GM18858 (cell line): ENCODE results near the gene CSTF1.

Experiments
- ATAC-seq: cut with Tn5 transposase; IDR thresholded peaks from one replicate; pipeline ENCODE4 v1.9.1; 2021; ENCODE audit not compliant: unreplicated experiment

CSTF1 gene

DNA sequence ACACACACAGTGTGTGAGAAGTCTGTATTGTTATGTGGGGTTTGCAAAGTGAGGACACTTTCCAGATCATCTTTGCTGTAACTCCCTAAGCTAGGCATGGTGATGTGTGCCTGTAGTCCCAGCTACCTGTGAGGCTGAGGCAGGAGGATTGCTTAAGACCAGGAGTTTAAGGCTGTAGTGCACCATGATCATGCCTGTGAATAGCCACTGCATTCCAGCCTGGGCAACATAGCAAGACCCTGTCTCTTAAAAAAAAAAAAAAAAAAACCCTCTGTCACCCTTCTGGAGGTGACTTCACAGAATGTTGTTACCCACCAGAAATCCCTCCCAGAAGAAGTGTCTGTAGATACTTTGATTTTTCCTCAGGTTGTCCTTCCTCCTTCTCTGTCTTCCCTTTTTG is 34.5 kb downstream of the CSTF1 start:
- no peak for ATAC-seq

DNA sequence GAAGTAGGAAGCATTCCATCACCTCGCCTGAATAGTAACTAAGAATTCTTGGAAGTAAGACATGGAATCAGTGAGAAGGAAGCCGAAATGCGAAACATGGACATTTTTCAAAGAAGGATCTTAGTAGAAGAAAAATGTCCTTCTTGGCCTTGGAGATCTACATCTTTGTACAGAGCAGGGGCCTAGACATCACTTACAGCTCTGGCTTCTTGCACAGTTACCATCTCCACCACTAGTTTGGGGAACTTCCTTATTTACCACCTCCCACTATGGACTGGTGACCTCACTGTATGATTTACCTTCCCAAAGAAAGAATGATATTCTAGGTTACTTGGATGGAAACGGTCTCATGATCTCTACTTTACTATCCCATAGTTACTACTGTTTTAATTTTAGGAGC is 35.4 kb downstream of the CSTF1 start:
- no peak for ATAC-seq

DNA sequence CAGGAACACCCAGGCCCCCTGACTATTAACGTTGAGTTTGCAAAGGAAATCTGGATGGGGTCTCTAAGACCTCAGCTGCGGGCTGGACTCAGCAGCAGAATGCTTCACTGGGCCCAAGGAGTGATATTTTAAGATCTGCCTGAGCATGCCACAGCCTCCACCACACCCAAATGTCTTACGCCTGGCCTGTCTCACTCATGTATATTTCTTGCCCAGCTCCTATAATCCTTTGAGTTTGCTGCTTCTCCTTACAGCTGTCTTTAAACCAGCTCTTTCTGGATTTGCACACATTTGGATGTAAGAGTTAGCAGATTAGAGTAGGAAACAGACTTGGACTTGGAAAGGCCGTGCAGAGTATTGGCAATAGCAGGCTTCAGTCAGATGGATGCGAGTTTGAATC is 36.0 kb downstream of the CSTF1 start:
- no peak for ATAC-seq

DNA sequence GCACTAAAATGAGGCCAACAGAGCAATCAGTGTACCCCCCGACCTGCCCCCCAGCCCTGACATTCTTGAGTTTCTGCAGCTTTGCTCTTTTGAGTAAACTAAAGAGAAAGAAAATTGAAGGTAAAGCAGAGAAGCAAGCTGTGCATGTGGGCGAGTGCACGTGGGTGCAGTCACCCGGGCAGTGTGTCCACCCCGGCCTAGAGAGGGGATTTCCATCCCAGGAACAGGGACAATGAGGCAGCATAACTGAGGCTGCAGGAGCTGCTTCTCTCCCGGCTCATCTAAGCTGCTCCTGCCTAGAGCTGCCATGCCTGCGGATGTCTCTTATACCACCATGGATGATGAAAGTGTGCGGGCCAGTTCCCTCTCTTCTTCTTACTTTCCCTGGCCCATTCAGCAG is 36.4 kb downstream of the CSTF1 start:
- no peak for ATAC-seq

DNA sequence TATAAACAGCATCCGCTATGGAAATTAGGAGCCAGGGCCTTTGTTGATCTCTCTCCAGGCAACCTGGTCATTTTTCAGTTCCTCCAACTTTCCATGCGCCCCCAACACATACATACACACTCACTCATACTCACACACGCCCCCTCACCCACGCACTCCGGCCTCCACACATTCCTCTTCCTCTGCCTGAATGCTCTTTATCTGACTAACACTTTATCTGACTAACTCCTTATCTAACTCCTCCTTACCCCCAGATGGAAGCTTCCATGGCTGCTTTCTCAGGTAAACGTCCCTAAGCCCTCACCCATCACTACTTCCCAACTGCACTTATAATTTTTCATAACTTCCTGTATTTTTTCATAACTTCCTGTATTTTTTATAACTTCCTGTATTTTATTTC is 37.1 kb downstream of the CSTF1 start:
- ATAC-seq, result no peak

DNA sequence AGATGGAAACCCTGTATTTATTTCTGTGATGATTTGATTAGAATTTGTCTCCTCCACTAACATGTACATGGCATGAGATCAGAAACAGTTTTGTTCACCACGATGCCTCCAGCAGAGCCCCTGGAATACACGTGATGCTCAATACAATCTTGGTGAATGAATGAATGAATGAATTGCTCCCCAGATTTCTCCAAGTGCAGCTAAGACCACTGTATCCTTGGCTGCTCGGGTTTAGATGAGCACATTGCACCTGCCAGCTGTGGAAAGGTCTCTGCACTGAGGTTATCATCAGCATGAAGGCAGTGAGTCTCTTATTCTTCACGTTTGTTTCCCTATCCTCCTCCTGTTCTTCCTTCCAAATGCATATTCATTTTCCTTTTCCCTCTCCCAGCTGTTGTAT is 37.5 kb downstream of the CSTF1 start:
- ATAC-seq, result no peak

DNA sequence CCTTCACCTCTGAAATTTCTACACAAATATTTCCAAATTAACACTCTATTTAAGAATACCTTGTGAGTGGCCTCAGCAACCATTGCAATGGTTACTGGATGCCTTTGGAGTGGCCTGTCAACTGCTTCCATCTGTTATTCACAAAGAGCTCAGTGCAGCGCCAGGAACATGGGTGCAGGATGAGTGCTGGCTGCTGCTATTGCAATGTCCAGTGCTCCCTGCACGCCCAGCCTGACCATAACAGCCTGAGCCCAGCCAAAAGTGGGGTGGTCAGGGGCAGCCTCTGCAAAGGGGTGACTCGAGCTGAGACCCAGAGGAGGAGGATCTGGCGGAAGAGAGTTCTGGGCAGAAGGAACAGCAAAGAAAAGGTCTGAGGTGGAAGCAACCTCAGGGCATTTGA is 38.0 kb downstream of the CSTF1 start:
- no peak for ATAC-seq

DNA sequence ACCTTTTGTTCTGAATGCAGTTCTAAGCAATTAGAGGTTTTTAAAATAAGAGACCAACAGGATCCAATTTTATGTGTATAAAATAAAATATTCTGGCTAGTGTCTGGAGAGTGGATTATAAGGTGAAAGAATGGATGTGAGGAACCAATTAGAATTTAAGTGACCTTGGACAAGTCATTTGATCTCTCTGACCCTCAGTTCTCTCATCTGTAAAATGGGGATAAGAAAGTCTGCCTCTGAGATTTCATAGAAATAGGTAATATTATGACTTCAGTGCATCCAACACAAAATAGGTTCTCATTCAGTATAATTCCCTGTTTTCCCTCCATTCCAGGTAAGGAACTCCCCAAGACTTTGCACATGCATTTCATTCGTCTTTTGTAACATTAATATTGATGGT is 38.5 kb downstream of the CSTF1 start:
- ATAC-seq, result no peak

DNA sequence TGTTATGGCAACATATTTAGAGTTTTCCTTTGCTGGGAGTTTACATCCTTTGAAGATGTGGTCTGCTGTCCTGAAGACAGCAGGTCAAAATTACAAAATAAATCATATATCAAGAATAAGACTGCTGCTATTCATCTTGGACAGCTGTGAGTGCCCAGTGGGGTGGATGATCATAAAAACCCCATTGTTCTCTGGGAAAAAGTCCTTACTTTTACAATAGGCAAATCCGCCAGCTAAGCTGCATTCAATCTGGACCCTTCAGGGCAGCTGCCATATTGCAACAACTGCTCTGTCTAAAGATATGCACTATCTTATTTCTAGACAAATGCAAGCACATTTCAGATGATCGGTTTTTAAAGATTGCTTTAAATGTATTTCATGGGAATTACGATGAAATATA is 39.0 kb downstream of the CSTF1 start:
- no peak for ATAC-seq

DNA sequence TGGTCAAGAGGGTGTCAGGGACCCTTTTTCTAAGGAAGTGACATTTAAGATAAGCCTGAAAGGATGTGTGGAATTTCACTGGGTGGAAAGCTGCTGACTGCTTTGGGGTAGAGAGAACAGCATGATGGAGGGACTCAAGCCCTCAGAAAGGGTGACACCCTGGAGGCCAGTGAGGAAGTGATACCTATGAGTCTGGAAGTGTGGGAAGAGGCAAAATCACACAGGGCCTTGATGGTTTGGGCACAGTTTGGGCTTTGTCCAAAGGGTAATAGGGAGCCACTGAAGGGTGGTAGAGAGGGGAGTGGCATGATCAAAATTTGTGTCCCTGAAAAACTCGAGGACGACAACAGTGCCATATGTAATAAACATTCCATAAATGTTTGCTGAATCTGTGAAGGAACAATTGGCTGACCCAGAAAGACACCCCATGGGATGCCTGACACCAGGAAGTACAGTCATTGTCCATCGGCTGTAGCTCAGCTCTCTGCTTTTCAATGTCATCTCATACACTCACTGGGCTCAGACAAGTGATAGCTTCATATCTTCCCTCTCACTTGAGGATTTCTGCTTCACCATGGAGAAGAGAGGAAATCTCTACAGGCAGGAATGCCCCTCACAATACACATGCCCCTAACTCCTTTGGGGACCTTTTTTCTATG is 40.9 kb downstream of the CSTF1 start:
- ATAC-seq, result no peak

DNA sequence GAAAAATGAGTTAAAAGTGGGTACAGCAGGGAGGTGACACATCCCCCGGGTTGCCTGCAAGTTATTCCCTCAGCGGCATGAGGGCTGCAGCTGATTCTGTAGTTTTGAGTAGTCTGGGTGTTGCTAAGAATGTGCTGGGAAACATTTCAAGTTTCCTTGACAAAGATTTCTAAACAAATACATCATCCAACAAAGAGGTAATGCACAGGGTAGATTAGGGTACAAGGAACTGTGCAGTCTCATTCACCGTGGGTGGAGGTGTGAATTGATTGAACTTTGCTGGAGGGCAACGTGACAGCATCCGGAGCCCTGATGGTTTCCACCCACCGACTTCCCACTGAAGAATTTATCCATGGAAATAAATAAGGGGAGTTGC is 41.4 kb downstream of the CSTF1 start:
- ATAC-seq, result no peak

DNA sequence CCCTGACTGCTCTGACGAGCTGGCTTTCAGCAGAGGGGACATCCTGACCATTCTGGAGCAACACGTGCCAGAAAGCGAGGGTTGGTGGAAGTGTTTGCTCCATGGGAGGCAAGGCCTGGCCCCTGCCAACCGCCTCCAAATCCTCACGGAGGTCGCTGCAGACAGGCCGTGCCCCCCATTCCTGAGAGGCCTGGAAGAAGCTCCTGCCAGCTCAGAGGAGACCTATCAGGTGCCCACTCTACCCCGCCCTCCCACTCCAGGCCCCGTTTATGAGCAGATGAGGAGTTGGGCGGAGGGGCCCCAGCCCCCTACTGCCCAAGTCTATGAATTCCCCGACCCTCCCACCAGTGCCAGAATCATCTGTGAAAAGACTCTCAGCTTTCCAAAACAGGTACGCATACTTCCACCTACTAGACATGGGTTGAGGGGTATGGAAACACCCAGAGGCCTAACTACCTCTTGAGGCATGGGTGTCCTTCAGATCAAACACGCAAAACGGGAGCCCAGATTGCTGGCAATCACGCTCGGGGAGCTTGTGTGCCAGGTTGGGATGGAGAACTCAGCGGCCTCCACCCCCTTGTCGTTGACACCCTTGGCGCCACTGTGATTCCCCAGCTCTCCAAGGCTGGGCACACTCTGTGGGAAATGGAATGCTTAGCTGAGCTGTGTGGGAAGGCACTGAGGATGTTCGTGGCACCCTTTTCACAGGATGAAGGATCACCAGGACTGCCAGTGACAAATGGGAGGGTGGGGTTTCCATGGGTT is 44.9 kb downstream of the CSTF1 start:
- ATAC-seq, result no peak

DNA sequence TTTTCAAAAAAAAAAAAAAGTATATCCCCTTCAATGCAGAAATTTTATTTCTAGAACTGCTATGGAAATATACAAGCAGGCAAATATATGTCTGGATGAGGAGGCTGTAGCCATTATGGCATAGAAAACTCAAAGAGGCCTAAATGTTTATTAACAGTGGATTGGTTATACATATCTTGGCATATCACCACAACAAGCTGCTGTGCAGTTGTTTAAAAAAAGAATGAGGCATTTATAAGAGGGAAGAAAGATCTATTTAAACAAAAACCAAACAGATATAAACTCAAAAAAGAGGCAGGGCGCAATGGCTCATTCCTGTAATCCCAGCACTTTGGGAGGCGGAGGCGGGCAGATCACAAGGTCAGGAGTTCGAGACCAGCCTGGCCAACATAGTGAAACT is 45.8 kb downstream of the CSTF1 start:
- ATAC-seq, result no peak

DNA sequence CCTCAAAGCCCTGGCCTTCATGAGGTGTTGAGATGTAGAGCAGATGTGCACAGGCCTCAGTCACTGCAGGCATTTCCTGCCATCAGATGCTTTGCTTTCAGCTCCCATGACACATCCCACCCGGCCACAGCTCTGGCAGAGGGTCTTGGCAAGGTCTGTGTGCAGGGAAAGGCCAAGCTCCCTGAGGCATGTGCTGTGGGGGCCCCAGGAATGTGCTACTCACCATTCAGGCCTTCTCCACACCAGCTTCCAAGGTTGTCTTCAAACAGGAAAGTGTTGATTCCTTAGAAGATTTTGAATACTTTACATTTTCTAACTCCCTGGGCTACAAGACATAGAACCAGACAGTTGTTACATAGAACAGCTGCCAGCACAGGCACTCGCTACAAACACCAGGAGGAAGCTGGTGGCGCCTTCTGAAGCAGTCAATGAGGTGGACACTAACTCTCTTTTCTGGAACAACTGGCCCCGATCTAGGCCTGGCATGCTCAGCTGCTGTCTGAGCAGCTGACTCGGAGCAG is 47.4 kb downstream of the CSTF1 start:
- ATAC-seq, result no peak

DNA sequence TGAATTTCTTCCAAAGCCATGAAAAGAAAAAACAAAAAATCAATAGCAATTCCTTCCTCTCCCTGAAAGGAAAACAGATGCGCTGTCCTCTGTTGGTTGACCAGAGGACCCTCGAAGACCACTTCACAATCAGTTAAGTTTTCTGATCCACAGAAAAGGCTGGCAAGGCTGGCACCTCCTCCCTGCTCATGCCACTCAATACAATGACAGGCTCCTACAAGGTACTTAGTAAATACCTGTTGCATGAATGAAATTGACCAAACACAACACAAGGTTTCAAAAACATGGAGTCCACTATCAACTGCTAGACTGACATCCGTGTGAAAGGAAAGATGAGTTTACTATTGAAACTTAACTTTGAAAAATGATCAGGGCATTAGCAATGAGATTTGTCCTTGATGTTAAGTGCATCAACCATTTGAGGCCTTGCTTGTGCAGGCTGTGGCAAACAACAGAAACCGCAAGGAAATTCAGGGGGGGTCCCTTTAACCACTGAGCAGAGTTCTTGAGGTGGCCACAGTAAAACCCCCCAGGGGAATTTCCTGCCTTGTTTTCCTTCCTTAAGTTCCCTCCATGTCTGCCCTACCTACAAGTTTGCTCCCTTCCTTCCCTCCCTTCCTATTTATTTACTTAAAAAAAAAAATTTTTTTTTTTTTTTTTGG is 48.0 kb downstream of the CSTF1 start:
- peak; percentile 78 for ATAC-seq

DNA sequence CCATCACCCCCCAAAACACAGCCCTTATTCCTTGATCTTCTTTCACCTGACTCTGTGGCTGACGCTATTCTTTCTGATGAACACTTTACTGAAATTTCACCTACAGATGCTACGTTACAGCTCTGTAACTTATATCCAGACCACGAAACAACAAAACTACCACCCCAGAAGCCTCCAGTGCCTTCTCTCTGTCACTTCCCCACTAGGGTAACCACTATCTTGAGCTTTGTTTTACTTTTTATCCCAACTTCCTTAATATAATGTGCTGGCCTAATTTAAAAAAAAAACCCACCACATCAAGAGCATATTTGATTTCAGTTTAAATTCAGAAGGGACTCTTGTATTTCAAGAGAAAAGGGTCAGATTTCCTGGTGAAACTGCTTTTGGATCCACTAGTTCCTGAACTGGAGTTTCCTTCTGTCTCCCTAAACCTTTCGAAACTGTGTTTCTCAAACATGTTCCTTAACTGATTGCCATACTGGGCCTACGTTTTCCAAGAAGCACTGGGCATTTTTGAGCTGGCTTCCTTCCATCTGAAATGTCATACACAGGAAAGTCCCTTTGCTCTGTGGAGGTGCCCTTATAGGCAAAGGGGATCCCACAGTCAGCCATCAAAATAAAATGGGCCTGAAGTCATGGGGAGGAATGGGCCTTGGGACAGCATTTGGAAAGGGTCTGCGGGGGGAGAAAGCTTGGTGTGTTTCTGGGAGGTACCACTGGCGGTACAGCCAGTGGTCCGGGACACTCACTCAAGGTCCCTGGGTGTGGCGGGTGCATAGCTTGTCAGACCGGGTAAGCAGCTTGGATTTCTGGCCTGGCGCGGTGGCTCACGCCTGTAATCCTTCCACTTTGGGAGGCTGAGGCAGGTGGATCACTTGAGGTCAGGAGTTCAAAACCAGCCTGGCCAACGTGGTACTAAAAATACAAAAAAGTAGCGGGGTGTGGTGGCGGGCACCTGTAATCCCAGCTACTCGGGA is 50.2 kb downstream of the CSTF1 start:
- no peak for ATAC-seq

DNA sequence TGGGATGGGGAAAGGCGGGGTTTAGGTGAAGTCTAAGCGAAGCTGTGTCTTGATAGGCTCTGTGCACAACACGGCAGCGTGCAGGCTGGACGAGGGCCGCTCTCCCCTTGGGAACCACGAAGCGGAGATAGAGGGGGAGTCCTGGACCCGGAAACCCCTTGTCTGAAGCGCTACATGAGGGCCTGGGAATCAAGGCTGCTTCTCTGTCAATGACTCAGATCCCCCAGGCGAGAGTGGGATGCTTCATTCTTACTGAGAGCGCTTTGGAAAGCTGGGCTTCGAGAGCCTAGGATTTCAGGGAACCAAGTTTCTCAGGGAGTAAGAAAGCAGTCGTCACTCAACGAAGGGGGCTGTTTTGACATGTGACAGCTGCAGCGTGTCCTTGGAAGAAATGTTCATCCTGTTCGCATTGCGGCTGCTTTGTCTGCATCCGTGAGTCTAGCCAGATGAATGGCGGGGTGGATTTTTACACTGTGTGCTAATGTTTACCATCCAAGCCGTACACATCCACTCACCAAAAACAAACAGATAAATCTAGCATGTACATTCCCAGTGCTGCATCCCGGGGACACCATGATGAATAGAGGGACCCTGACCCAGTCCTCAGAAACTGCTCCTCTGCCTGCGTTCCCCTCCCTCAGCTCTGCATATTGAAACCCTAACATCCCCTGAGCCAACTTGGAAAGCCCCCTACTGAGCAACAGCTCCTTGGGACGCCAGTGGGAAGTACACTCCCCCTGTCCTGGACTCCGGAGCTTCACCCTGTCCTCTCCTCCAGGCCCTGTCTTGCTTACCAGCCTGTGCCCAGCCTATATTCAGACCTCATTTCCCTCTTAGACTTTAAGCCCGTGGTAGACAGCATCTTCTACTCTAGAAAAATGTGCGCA is 51.5 kb downstream of the CSTF1 start:
- no peak for ATAC-seq

DNA sequence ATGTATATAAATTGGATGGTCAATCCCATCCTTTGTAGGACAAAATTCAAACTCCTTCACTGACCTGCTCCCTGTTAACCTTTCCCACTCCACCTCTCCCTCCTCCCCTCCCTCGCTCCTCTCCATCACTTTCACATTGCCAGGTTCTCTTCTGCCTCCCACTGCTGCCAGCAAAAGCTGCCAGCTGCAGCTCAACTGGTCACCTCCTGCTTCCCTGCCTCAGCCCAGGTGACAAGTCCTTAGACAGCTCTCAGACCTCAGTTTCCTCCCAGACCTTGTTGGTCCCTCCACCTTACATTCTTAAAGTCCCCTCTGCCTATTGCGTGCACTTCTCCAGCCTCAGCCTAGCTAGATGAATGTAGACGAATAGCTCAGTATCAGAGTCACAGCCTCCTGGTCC is 52.7 kb downstream of the CSTF1 start:
- no peak for ATAC-seq

DNA sequence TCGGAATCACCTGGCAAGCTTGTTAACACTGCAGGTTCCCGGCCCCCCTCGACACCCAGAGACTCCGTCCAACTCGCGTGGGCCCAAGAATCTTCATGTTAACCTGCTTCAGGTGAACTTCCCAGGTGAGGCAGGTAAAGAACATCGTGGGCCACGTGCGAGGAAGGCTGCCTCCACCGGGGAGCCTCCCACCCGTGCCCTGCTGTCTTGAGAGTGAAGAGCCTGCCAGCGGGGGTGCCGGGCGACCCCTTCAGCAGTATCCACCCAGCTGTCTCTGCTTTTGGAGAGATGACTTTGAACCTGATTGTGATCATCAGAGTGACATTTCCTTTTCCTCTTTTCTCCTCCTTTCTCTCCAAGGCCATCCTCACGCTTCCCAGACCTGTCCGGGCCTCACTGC is 53.1 kb downstream of the CSTF1 start:
- ATAC-seq, result no peak

DNA sequence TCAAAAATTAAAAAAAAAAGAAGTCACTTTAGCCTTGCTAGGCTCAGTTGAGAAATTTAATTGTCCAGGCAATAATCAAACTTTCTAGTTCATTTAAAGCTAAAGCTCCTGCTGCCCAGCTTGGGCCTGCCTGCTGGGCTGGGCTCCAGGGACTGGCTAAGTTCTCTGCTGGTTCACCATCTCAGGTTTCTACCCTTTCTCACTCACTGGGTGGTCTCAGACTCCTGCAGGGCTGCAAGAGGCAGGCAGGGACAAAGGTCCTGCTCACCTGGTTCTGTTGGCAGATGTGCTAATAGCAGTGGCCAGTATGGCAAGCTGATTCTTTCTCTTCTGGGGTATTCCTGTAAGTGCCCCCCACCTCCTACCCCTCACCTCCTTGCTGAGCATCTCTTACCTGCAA is 54.8 kb downstream of the CSTF1 start:
- ATAC-seq, result no peak
